Ishikawa (cell line): ENCODE measurements around the gene RXRA.

Experiments
- CEBPB ChIP-seq: IDR thresholded peaks from 2 replicates; pipeline ENCODE4 v1.6.1; 2012
- CREB1 ChIP-seq: IDR thresholded peaks from 2 replicates; pipeline ENCODE4 v1.6.1; 2012; ENCODE audit warnings: low read depth
- EGR1 ChIP-seq: IDR thresholded peaks from 2 replicates; pipeline ENCODE4 v1.6.1; 2012
- EP300 ChIP-seq: IDR thresholded peaks from 2 replicates; pipeline ENCODE4 v1.6.1; 2012; ENCODE audit warnings: borderline replicate concordance
- FOXM1 ChIP-seq: IDR thresholded peaks from 2 replicates; pipeline ENCODE4 v1.6.1; 2012; ENCODE audit warnings: low read depth, borderline replicate concordance
- NFIC ChIP-seq: IDR thresholded peaks from 2 replicates; pipeline ENCODE4 v1.6.1; 2012
- RAD21 ChIP-seq: IDR thresholded peaks from 2 replicates; pipeline ENCODE4 v1.6.1; 2012; ENCODE audit warnings: low read depth
- TAF1 ChIP-seq: IDR thresholded peaks from 2 replicates; pipeline ENCODE4 v1.6.1; 2012; ENCODE audit warnings: low read depth, mild to moderate bottlenecking
- TCF12 ChIP-seq: IDR thresholded peaks from 2 replicates; pipeline ENCODE4 v1.6.1; 2012; ENCODE audit warnings: low read depth
- TEAD4 ChIP-seq: IDR thresholded peaks from 2 replicates; pipeline ENCODE4 v1.6.1; 2012
- YY1 ChIP-seq: IDR thresholded peaks from 2 replicates; pipeline ENCODE4 v1.6.1; 2012; ENCODE audit warnings: low read depth
- ZBTB7A ChIP-seq: IDR thresholded peaks from 2 replicates; pipeline ENCODE4 v1.6.1; 2012; ENCODE audit warnings: low read depth
- TF ChIP-seq, protein P1 (sequence below): IDR thresholded peaks from 2 replicates; pipeline ENCODE4 v1.6.1; 2012; ENCODE audit warnings: low read depth, mild to moderate bottlenecking
- TF ChIP-seq, protein P2 (sequence below): IDR thresholded peaks from 2 replicates; pipeline ENCODE4 v1.6.1; 2012
- TF ChIP-seq, protein P3 (sequence below): IDR thresholded peaks from 2 replicates; pipeline ENCODE4 v1.6.1; 2012

RXRA gene

DNA sequence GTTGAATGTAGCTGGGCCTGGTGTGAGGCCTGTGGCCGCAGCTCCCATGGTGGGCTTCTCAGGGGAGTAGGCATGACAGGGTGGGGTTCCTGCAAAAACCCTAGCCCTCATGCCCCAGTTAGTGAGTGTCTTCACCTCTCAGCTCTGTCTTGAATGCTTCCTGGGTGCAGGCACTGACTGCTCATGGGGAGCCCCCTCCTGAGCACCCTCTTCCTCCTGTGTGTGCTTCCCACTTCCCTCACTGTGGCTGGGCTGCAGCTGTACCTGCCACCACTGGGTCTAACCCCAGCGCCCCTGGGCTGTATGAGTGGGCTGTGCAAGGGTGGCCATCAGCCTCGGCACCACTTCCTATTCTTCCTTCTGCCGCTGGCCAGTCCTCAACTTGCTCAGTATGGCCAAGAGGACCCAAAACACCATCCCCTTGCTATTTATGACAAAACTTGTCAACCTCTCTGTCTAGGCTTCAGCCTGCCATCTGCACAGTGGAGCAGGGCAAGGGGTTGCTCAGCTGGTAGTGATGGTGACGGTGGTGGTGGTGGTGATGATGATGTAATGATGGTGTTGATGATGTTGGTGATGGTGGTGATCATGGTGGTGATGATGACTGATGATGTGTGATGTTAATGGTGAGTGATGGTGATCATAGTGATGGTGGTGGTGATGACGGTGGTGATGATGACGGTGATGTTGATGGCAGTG is 67.5 kb downstream of the RXRA start:
- TF ChIP-seq, protein P1, sequence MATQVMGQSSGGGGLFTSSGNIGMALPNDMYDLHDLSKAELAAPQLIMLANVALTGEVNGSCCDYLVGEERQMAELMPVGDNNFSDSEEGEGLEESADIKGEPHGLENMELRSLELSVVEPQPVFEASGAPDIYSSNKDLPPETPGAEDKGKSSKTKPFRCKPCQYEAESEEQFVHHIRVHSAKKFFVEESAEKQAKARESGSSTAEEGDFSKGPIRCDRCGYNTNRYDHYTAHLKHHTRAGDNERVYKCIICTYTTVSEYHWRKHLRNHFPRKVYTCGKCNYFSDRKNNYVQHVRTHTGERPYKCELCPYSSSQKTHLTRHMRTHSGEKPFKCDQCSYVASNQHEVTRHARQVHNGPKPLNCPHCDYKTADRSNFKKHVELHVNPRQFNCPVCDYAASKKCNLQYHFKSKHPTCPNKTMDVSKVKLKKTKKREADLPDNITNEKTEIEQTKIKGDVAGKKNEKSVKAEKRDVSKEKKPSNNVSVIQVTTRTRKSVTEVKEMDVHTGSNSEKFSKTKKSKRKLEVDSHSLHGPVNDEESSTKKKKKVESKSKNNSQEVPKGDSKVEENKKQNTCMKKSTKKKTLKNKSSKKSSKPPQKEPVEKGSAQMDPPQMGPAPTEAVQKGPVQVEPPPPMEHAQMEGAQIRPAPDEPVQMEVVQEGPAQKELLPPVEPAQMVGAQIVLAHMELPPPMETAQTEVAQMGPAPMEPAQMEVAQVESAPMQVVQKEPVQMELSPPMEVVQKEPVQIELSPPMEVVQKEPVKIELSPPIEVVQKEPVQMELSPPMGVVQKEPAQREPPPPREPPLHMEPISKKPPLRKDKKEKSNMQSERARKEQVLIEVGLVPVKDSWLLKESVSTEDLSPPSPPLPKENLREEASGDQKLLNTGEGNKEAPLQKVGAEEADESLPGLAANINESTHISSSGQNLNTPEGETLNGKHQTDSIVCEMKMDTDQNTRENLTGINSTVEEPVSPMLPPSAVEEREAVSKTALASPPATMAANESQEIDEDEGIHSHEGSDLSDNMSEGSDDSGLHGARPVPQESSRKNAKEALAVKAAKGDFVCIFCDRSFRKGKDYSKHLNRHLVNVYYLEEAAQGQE, result no peak
- TF ChIP-seq RAD21, result no peak
- TF ChIP-seq EGR1, result no peak
- no peak for TF ChIP-seq EP300
- TF ChIP-seq FOXM1, result no peak
- TF ChIP-seq CREB1, result no peak
- TF ChIP-seq CEBPB, result no peak
- TF ChIP-seq, protein P2, sequence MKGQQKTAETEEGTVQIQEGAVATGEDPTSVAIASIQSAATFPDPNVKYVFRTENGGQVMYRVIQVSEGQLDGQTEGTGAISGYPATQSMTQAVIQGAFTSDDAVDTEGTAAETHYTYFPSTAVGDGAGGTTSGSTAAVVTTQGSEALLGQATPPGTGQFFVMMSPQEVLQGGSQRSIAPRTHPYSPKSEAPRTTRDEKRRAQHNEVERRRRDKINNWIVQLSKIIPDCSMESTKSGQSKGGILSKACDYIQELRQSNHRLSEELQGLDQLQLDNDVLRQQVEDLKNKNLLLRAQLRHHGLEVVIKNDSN, result no peak
- no peak for TF ChIP-seq TCF12
- TF ChIP-seq, protein P3, sequence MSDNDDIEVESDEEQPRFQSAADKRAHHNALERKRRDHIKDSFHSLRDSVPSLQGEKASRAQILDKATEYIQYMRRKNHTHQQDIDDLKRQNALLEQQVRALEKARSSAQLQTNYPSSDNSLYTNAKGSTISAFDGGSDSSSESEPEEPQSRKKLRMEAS, result no peak
- TF ChIP-seq YY1, result no peak
- no peak for TF ChIP-seq TEAD4
- TF ChIP-seq NFIC, result no peak
- TF ChIP-seq TAF1, result no peak
- TF ChIP-seq ZBTB7A, result no peak

DNA sequence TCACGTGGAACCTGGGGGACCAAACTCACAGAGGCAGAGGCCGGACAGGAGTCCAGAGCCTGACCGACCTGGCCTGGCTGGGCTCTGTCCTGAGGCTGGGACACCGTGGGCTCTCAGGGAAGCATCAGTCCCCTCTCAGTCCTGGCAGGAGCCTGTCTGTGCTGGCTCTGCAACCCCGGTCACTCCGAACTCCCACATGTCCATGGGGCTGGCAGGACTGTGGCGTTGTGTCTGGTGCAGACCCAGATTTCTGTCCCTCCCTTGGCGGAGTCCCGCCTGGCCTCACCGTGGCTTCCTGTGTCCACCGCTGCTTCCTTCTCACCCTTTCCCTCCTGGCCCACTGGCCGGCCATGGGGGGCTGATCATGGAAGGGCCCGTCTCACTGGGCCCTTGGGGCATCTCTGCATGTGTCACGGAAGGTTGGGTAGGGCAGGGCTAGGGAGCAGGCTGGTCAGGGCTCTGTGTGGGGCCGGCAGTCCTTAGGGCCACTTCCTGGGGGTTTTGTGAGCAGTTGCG is 68.8 kb downstream of the RXRA start:
- TF ChIP-seq RAD21, result no peak
- no peak for TF ChIP-seq EGR1
- TF ChIP-seq CEBPB, result no peak
- TF ChIP-seq, protein P3, result no peak
- TF ChIP-seq TEAD4, result no peak
- TF ChIP-seq FOXM1, result no peak
- no peak for TF ChIP-seq TCF12
- TF ChIP-seq TAF1, result no peak
- no peak for TF ChIP-seq YY1
- no peak for TF ChIP-seq NFIC
- no peak for TF ChIP-seq EP300
- TF ChIP-seq CREB1, result no peak
- no peak for TF ChIP-seq ZBTB7A
- TF ChIP-seq, protein P1, result no peak
- TF ChIP-seq, protein P2, result no peak

- TF ChIP-seq EGR1 (no peak), EP300 (no peak), TCF12 (no peak)
- TF ChIP-seq, protein P1, result no peak
These were observed 69.5 kb downstream of the RXRA start for GRCh38 chr9:134395737-134396257.

- no peak for TF ChIP-seq TEAD4
- TF ChIP-seq EGR1, result no peak
- TF ChIP-seq RAD21, result no peak
- no peak for TF ChIP-seq FOXM1
- TF ChIP-seq NFIC, result no peak
- TF ChIP-seq, protein P3, result no peak
- no peak for TF ChIP-seq ZBTB7A
- TF ChIP-seq TAF1, result no peak
- no peak for TF ChIP-seq YY1
- TF ChIP-seq, protein P2, result no peak
- no peak for TF ChIP-seq CEBPB
- no peak for TF ChIP-seq TCF12
- TF ChIP-seq, protein P1, result no peak
- no peak for TF ChIP-seq EP300
These were observed 70.0 kb downstream of the RXRA start for GRCh38 chr9:134396258-134396742.
